SU-DHL-6 (cell line): Measurements from ENCODE around the gene LINGO3.

Source experiments
- H2AFZ ChIP-seq: fragments of 200-600 bp; sonication (generic); 2 replicates; pipeline ENCODE4 v1.6.1; 2014; ENCODE audit warnings: low read depth, mild to moderate bottlenecking, moderate library complexity, mixed read lengths, antibody characterized with exemption, low read length; ENCODE audit not compliant: severe bottlenecking
- H3F3A ChIP-seq: fragments of 200-600 bp; shearing (Covaris generic); 2 replicates; pipeline ENCODE4 v1.6.0; 2016; ENCODE audit warnings: antibody characterized with exemption, mild to moderate bottlenecking; ENCODE audit not compliant: insufficient read depth
- H3K27ac ChIP-seq: fragments of 200-600 bp; sonication (generic); 2 replicates; pipeline ENCODE4 v1.5.1; 2016; ENCODE audit warnings: low read depth, mild to moderate bottlenecking, low read length, moderate library complexity, mixed read lengths
- H3K27me3 ChIP-seq: fragments of 200-600 bp; sonication (generic), shearing (Covaris generic); 2 replicates; pipeline ENCODE4 v1.6.0; 2014; ENCODE audit warnings: mild to moderate bottlenecking, low read length
- H3K36me3 ChIP-seq: fragments of 200-600 bp; sonication (generic); 2 replicates; pipeline ENCODE4 v1.6.1; 2014; ENCODE audit warnings: mild to moderate bottlenecking, low read length, mixed read lengths
- H3K4me2 ChIP-seq: fragments of 300-600, 200-600 bp; shearing (Covaris generic), sonication (generic); 2 replicates; pipeline ENCODE4 v1.6.0; 2014; ENCODE audit warnings: low read length, low read depth, mild to moderate bottlenecking; ENCODE audit not compliant: poor library complexity, severe bottlenecking
- H3K4me3 ChIP-seq: fragments of 200-600 bp; sonication (generic); 2 replicates; pipeline ENCODE4 v1.5.1; 2014; ENCODE audit warnings: antibody characterized with exemption, low read length, mild to moderate bottlenecking, mixed read lengths; ENCODE audit not compliant: insufficient read depth, poor library complexity, severe bottlenecking
- H3K79me2 ChIP-seq: fragments of 200-600 bp; sonication (generic); 2 replicates; pipeline ENCODE4 v1.6.1; 2014; ENCODE audit warnings: mild to moderate bottlenecking, low read length, moderate library complexity; ENCODE audit not compliant: insufficient read depth
- H3K9ac ChIP-seq: fragments of 200-600 bp; sonication (generic); 2 replicates; pipeline ENCODE4 v1.7.0; 2014; ENCODE audit warnings: mild to moderate bottlenecking, low read length
- H3K9me2 ChIP-seq: fragments of 200-600 bp; sonication (generic); replicated peaks from 2 replicates; pipeline ENCODE4 v1.6.1; 2014; ENCODE audit warnings: low read length; ENCODE audit not compliant: insufficient read depth
- H3K9me3 ChIP-seq: fragments of 200-600 bp; sonication (generic); 2 replicates; pipeline ENCODE4 v1.6.1; 2014; ENCODE audit warnings: low read length, mixed read lengths; ENCODE audit not compliant: insufficient read depth
- H4K20me1 ChIP-seq: fragments of 200-600 bp; sonication (generic); 2 replicates; pipeline ENCODE4 v1.6.1; 2014; ENCODE audit warnings: low read depth, mild to moderate bottlenecking, antibody characterized with exemption, low read length, moderate library complexity, mixed read lengths
- EZH2phosphoT487 ChIP-seq: fragments of 200-600 bp; sonication (generic), shearing (Covaris generic); conservative IDR thresholded peaks from 2 replicates; pipeline ENCODE4 v1.6.1; 2018; ENCODE audit warnings: mild to moderate bottlenecking, antibody characterized with exemption, low read length, moderate library complexity, mixed read lengths
- TF ChIP-seq, protein P1 (sequence below): fragments of 200-600 bp; sonication (generic); IDR thresholded peaks from one replicate; pipeline ENCODE4 v1.5.1; 2017; ENCODE audit warnings: antibody characterized with exemption, mild to moderate bottlenecking, low read length, moderate library complexity; ENCODE audit not compliant: insufficient read depth, poor library complexity, severe bottlenecking

Gene LINGO3

GRCh38 chr19:2259336-2259735 lies 48.6 kb downstream of the LINGO3 start:
- peak overlapping the region; percentile 96 for H3K27ac ChIP-seq

More at GRCh38 chr19:2259336-2259735, 48.6 kb downstream of the LINGO3 start:
- Histone ChIP-seq H3K9me2 (no peaks in the 10 kb centered on the region), H3K4me3 (no peak overlapping the region), H3K9me3 (no peaks in the 10 kb centered on the region), H3K27me3 (no peaks in the 10 kb centered on the region), H3F3A (peaks cover 35% of the 10 kb centered on the region), H3K79me2 (no peaks in the 10 kb centered on the region), H3K36me3 (no peaks in the 10 kb centered on the region), H4K20me1 (no peaks in the 10 kb centered on the region), H2AFZ (no peak overlapping the region), H3K4me2 (peak overlapping the region; percentile 8), H3K9ac (no peak overlapping the region)
- no peak for TF ChIP-seq EZH2phosphoT487
- TF ChIP-seq, protein P1, sequence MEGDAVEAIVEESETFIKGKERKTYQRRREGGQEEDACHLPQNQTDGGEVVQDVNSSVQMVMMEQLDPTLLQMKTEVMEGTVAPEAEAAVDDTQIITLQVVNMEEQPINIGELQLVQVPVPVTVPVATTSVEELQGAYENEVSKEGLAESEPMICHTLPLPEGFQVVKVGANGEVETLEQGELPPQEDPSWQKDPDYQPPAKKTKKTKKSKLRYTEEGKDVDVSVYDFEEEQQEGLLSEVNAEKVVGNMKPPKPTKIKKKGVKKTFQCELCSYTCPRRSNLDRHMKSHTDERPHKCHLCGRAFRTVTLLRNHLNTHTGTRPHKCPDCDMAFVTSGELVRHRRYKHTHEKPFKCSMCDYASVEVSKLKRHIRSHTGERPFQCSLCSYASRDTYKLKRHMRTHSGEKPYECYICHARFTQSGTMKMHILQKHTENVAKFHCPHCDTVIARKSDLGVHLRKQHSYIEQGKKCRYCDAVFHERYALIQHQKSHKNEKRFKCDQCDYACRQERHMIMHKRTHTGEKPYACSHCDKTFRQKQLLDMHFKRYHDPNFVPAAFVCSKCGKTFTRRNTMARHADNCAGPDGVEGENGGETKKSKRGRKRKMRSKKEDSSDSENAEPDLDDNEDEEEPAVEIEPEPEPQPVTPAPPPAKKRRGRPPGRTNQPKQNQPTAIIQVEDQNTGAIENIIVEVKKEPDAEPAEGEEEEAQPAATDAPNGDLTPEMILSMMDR: no peak
